WERI-Rb-1 (cell line): Measurements from ENCODE around the gene ERLIN1.

ENCODE experiments used
- DNase-seq: peaks from one replicate; pipeline ENCODE4 v3.0.0-alpha.2; 2020
- H3K27ac ChIP-seq: fragments of 250-450 bp; sonication (Bioruptor Pico); 2 replicates; pipeline ENCODE4 v1.5.1; 2020; ENCODE audit warnings: mild to moderate bottlenecking, moderate library complexity
- H3K27me3 ChIP-seq: fragments of 250-450 bp; sonication (Bioruptor Pico); 2 replicates; pipeline ENCODE4 v1.5.1; 2021; ENCODE audit warnings: mild to moderate bottlenecking, low read depth, moderate library complexity; ENCODE audit not compliant: insufficient read depth, severe bottlenecking
- H3K36me3 ChIP-seq: fragments of 250-450 bp; sonication (Bioruptor Pico); 2 replicates; pipeline ENCODE4 v1.5.1; 2020; ENCODE audit warnings: mild to moderate bottlenecking, moderate library complexity
- H3K4me3 ChIP-seq: 2 replicates; pipeline ENCODE4 v1.5.1; 2011; ENCODE audit warnings: low read depth, mild to moderate bottlenecking, control low read depth, low read length
- H3K9me3 ChIP-seq: fragments of 250-450 bp; sonication (Bioruptor Pico); 2 replicates; pipeline ENCODE4 v1.5.1; 2021; ENCODE audit warnings: mild to moderate bottlenecking, moderate library complexity; ENCODE audit not compliant: severe bottlenecking
- TF ChIP-seq, protein P1 (sequence below): IDR thresholded peaks from 2 replicates; pipeline ENCODE4 v1.5.1; 2011; ENCODE audit warnings: low read depth, mild to moderate bottlenecking, control low read depth, inconsistent platforms, low read length

The ERLIN1 gene

DNA sequence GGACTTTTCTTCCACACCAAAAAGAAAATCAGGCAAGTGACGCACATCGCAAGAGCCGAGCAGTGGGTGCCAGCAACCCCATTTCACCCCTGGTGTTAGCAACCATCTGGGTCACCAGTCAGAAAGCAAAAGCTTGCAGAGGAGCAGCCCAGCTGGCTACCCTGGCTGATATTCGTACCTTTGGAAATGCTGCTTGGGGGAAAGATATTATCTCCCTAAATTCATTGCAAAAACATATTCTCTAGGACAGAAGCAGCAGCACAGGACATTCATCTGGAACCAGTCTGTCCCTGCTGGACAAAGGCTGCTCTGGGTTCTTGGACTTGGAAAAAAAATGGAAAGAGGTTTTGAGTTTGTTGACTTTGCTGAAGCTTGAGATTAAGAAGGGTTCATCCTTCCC, 45.8 kb downstream of the ERLIN1 start:
- DNase-seq: no peak

DNA sequence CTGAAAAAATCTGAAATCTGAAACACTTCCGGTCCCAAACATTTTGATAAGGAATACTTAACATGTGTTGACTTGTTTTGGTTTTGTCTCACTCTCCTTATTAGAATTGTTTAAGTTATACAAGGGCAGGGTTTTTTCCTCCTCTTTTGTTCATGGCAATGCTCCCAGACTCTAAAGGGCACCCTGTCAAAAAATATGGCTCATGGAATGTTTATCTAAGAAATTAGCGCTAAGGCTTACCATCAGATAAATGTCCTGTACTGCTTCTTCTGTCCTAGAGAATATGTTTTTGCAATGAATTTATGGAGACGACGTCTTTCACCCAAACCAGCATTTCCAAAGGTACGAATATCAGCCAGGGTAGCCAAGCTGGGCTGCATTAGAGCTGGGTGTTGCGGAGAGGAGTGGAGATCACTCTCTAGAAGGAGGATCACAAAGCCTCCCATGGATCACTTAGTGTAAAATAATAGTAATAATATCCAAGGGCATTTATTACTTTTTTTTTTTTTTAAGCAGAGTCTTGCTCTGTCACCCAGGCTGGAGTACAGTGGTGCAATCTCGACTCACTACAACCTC, 46.8 kb downstream of the ERLIN1 start:
- no peaks in the 10 kb centered on the region for H3K36me3 ChIP-seq
- peaks cover 7% of the 10 kb centered on the region for H3K9me3 ChIP-seq
- no peaks in the 10 kb centered on the region for H3K27me3 ChIP-seq
- H3K4me3 ChIP-seq: no peak overlapping the region
- TF ChIP-seq, protein P1, sequence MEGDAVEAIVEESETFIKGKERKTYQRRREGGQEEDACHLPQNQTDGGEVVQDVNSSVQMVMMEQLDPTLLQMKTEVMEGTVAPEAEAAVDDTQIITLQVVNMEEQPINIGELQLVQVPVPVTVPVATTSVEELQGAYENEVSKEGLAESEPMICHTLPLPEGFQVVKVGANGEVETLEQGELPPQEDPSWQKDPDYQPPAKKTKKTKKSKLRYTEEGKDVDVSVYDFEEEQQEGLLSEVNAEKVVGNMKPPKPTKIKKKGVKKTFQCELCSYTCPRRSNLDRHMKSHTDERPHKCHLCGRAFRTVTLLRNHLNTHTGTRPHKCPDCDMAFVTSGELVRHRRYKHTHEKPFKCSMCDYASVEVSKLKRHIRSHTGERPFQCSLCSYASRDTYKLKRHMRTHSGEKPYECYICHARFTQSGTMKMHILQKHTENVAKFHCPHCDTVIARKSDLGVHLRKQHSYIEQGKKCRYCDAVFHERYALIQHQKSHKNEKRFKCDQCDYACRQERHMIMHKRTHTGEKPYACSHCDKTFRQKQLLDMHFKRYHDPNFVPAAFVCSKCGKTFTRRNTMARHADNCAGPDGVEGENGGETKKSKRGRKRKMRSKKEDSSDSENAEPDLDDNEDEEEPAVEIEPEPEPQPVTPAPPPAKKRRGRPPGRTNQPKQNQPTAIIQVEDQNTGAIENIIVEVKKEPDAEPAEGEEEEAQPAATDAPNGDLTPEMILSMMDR: no peak
- DNase-seq: no peak
- no peak overlapping the region for H3K27ac ChIP-seq

More for the DNA sequence above, 45.8 kb downstream of the ERLIN1 start:
- Histone ChIP-seq H3K27me3 (no peaks in the 10 kb centered on the region), H3K4me3 (no peak overlapping the region), H3K9me3 (no peaks in the 10 kb centered on the region), H3K36me3 (no peaks in the 10 kb centered on the region), H3K27ac (no peak overlapping the region)
- TF ChIP-seq, protein P1: no peak

DNA sequence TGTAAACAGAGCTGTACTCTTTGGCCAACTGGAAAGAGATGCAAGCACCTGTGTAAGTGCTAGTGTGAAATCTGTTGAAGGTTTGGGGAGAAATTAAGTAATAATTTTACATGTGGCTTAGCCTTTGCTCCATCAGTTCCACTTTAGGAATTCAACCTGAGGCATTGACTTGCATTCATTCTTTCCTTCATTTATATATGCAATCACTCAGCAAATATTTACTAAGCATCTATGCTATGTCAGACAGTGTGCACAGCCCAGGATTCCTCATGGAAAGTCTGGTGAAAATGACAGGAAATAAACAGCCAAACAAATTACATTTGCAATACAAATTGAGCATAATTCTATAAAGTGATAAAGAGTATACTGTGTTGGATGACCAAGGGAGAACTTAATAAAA, 50.3 kb downstream of the ERLIN1 start:
- no peak for DNase-seq
- Histone ChIP-seq H3K36me3 (no peaks in the 10 kb centered on the region), H3K9me3 (peaks cover 8% of the 10 kb centered on the region), H3K27me3 (no peaks in the 10 kb centered on the region), H3K4me3 (no peak overlapping the region), H3K27ac (no peak overlapping the region)
- TF ChIP-seq, protein P1: no peak

DNA sequence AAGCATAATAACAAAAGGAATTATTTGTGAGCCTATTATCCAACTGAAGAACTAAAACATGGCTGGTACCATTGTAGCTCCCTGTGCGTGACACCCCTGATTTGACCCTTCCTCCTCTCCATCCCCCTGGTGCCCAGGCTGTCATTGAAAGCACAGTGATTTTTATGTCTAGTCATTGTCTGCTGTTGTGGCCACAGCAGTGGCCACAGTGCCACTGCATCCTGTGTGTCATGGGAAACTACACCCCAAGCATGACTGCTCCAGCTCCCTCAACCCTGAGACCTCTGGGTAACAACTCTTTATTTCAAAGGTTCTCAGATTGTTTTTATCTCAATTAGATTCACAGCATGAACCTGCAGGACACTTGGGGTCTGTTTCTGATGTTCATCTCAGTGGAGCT, 52.0 kb downstream of the ERLIN1 start:
- no peak overlapping the region for H3K4me3 ChIP-seq
- H3K9me3 ChIP-seq: peaks cover 8% of the 10 kb centered on the region
- TF ChIP-seq, protein P1: no peak
- no peaks in the 10 kb centered on the region for H3K27me3 ChIP-seq
- H3K27ac ChIP-seq: no peak overlapping the region
- no peak for DNase-seq
- H3K36me3 ChIP-seq: no peaks in the 10 kb centered on the region

DNA sequence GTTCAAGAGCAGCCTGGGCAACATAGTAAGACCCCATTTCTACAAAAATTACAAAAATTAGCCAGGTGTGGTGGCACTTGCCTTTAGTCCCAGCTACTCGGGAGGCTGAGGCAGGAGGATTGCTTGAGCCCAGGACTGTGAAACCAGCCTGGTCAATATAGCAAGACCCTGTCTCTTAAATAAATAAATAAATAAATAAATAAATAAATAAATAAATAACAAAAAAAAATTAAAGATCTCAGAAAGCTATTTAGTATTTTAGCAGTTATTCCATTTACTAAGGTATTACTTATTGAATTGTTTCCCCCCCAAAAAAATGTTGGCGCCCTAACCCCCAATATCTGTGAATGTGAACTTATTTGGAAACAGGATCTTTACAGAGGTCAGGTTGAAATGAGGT, 53.4 kb downstream of the ERLIN1 start:
- DNase-seq: no peak
- no peak overlapping the region for H3K4me3 ChIP-seq
- no peaks in the 10 kb centered on the region for H3K27me3 ChIP-seq
- no peaks in the 10 kb centered on the region for H3K36me3 ChIP-seq
- peaks cover 8% of the 10 kb centered on the region for H3K9me3 ChIP-seq
- no peak overlapping the region for H3K27ac ChIP-seq
- TF ChIP-seq, protein P1: no peak

DNA sequence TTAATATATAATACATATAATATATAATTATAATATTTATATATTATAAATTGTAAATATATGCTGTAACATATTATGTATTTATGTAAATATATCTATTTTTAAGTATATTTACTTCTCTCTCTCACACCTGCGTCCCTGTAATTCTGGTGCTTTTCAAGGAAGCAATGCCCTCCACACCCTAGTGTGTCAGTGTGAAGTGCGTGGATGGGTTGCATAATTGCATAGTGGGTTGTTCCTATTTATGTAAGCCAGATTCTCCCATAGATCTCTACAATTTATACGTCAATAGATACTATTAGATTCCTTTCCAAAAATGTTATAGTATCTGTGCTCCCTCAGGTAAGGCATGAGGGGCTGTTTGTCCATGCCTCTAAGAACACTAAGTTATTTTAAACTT, 54.3 kb downstream of the ERLIN1 start:
- Histone ChIP-seq H3K36me3 (no peaks in the 10 kb centered on the region), H3K27ac (no peak overlapping the region), H3K9me3 (peaks cover 8% of the 10 kb centered on the region), H3K4me3 (no peak overlapping the region), H3K27me3 (no peaks in the 10 kb centered on the region)
- TF ChIP-seq, protein P1: no peak
- DNase-seq: no peak
